Activated CD4-positive, alpha-beta T cell treated with anti-CD3 and anti-CD28 coated beads for 36 hours (primary cell): ENCODE results near the gene ATOSB. TPM values are rescaled to one million over a fixed set of nuclear protein-coding genes. Genes with fewer than 3 reads are reported as not detected.

Experiments used
- ATAC-seq: fragments of 200-7000 bp; cut with Tn5 transposase; one replicate; pipeline ENCODE4 v1.10.0; 2021; ENCODE audit warnings: mild to moderate bottlenecking, moderate library complexity
- CTCF ChIA-PET: fragments of 350-600 bp; sonication (Branson Sonifier 250); formaldehyde crosslinking; loops from one replicate; lab custom pipeline; 2021; ENCODE audit warnings: antibody characterized with exemption; lab: Charles Lee
- POLR2A ChIA-PET: fragments of 350-600 bp; sonication (Branson Sonifier 250); formaldehyde crosslinking; loops from one replicate; lab custom pipeline; 2021; ENCODE audit warnings: antibody characterized with exemption, inconsistent platforms; lab: Charles Lee
- DNase-seq: peaks from one replicate; pipeline ENCODE4 v3.0.0-alpha.2; 2020
- H3K27ac Mint-ChIP-seq: one replicate; pipeline ENCODE4 v1.8.0; 2021; ENCODE audit warnings: mixed read lengths
- H3K27me3 Mint-ChIP-seq: one replicate; pipeline ENCODE4 v1.8.0; 2021; ENCODE audit warnings: mixed read lengths
- H3K36me3 Mint-ChIP-seq: one replicate; pipeline ENCODE4 v1.8.0; 2021; ENCODE audit warnings: low read depth, mixed read lengths
- H3K4me1 Mint-ChIP-seq: one replicate; pipeline ENCODE4 v1.8.0; 2021; ENCODE audit warnings: mixed read lengths
- H3K4me3 Mint-ChIP-seq: one replicate; pipeline ENCODE4 v1.8.0; 2021; ENCODE audit warnings: mild to moderate bottlenecking, moderate library complexity, mixed read lengths
- H3K9me3 Mint-ChIP-seq: one replicate; pipeline ENCODE4 v1.8.0; 2021; ENCODE audit warnings: low read depth, mixed read lengths
- intact Hi-C, 2 experiments: fragments of 100-400 bp; cut with DNase I in 1 of 2; cut with micrococcal nuclease in 1 of 2; formaldehyde crosslinking; loops; one replicate each; pipeline versions ENCODE4 v1.14.2 to v1.15.1; 2022 to 2024; cut with DNase I, micrococcal nuclease
- total RNA-seq, 2 experiments: library from RNA; stranded (reverse); gene quantifications; one replicate each; pipeline ENCODE4 v1.2.3, GENCODE V29; 2021

The ATOSB gene
- total RNA-seq, 2 experiments from 2014 or later: 5.7 to 6.4 TPM

- H3K36me3 Mint-ChIP-seq: peaks cover 65% of the 10 kb centered on the region
- DNase-seq (no peak), ATAC-seq (no peak)
- no peaks in the 10 kb centered on the region for H3K4me1 Mint-ChIP-seq
- no peak overlapping the region for H3K4me3 Mint-ChIP-seq
- intact Hi-C loops: loop anchor here in 1 of 2 experiments (2.0 kb wide), 1 partner anchor 36 kb away; no protein-coding TSS in a partner anchor
- CTCF ChIA-PET: interaction anchor here (1.4 kb wide), 1 partner anchor 155 kb away, joined by 7 read pairs; no protein-coding TSS in a partner anchor
- POLR2A ChIA-PET: interaction anchor here (0.6 kb wide), 1 partner anchor 93 kb away, joined by 4 read pairs; no protein-coding TSS in a partner anchor
- no peaks in the 10 kb centered on the region for H3K27me3 Mint-ChIP-seq
- peak overlapping the region; percentile 0 for H3K27ac Mint-ChIP-seq
- H3K9me3 Mint-ChIP-seq: no peaks in the 10 kb centered on the region
These were observed 60.6 kb downstream of the ATOSB start for GRCh38 chr9:35054871-35055644.

- Mint-ChIP-seq H3K27ac (peak overlapping the region; percentile 0), H3K4me3 (no peak overlapping the region), H3K4me1 (no peaks in the 10 kb centered on the region), H3K27me3 (no peaks in the 10 kb centered on the region), H3K9me3 (no peaks in the 10 kb centered on the region), H3K36me3 (peaks cover 61% of the 10 kb centered on the region)
- ChIA-PET POLR2A (no interaction called here), CTCF (interaction anchor here (1.3 to 4.0 kb wide), 3 partner anchors 9 to 154 kb away, joined by 3 to 23 read pairs (median 7); partner anchors contain the start of gene FANCG)
- ATAC-seq (no peak), DNase-seq (no peak)
- intact Hi-C loops: loop anchor here in 1 of 2 experiments (2.0 kb wide), 1 partner anchor 36 kb away; no protein-coding TSS in a partner anchor
These were observed 61.4 kb downstream of the ATOSB start for GRCh38 chr9:35054185-35054835.

Other genes with a start within 250 kb of the ATOSB start
- under 1 TPM; 0.09 to 0.18 TPM for gene PHF24, start 157.6 kb downstream of the ATOSB start, total RNA-seq
- 10 to 100 TPM; 10.3 to 11.3 TPM for gene DNAJB5, start 126.1 kb downstream of the ATOSB start, total RNA-seq
- gene VCP, start 43.2 kb downstream of the ATOSB start, total RNA-seq: 100 to 1,000 TPM; 261 to 268 TPM
- gene FANCG, start 35.9 kb downstream of the ATOSB start, total RNA-seq: 10 to 100 TPM; 92.8 to 93.4 TPM
- 10 to 100 TPM; 21.0 to 27.2 TPM for gene PIGO, start 19.3 kb downstream of the ATOSB start, total RNA-seq
- 100 to 1,000 TPM; 169 to 201 TPM for gene STOML2, start 12.7 kb downstream of the ATOSB start, total RNA-seq
- 1 to 10 TPM; 2.7 to 4.0 TPM for gene UNC13B, start 46.1 kb upstream of the ATOSB start, total RNA-seq